Ramos (cell line): ENCODE data around the gene CDS1.

ENCODE experiments used
- in situ Hi-C: fragments of 300-500 bp; cut with MboI; formaldehyde crosslinking; loops from one replicate; pipeline ENCODE4 v1.14.3; 2022; ENCODE audit warnings: low sequenced_read_pairs; ENCODE audit not compliant: unreplicated experiment

Gene CDS1

GRCh38 chr4:84699001-84699671 lies 116.2 kb downstream of the CDS1 start:
- in situ Hi-C loops: no loop called here
